H1 (cell line): Measurements from ENCODE around the gene GOLIM4. TPM values are rescaled to one million over a fixed set of nuclear protein-coding genes. Genes with fewer than 3 reads are reported as not detected.

Experiments
- CTCF ChIA-PET: fragments of 300-600 bp; sonication (Branson Sonifier 250); formaldehyde crosslinking; loops from one replicate; lab custom pipeline; 2021; ENCODE audit not compliant: partially characterized antibody; lab: Charles Lee
- POLR2A ChIA-PET: fragments of 300-600 bp; sonication (Branson Sonifier 250); formaldehyde crosslinking; loops from one replicate; lab custom pipeline; 2021; ENCODE audit warnings: inconsistent platforms; ENCODE audit not compliant: partially characterized antibody; lab: Charles Lee
- DNase-seq, 2 experiments: peaks; one replicate each; pipeline versions ENCODE4 v3.0.0 to v3.0.0-alpha.2; 2010 to 2022; ENCODE audit warnings: low spot score in 2 of 2, low read depth in 1 of 2, mixed read lengths in 1 of 2
- FAIRE-seq: peaks from 2 replicates; lab custom pipeline; 2011; peaks lifted over from hg19 to GRCh38; lab: Jason Lieb, UNC
- H2AFZ ChIP-seq: 2 replicates; pipeline ENCODE4 v1.8.1; 2012; ENCODE audit warnings: low read length, inconsistent platforms
- H2AK5ac ChIP-seq: 2 replicates; pipeline ENCODE4 v1.6.1; 2013; ENCODE audit warnings: low read depth, low read length
- H2BK120ac ChIP-seq: replicated peaks from 2 replicates; pipeline ENCODE3; 2013; ENCODE audit warnings: low read depth, low read length, inconsistent platforms
- H2BK12ac ChIP-seq: 2 replicates; pipeline ENCODE4 v1.6.1; 2013; ENCODE audit warnings: low read depth, low read length
- H2BK15ac ChIP-seq: 2 replicates; pipeline ENCODE4 v1.6.1; 2013; ENCODE audit warnings: low read length
- H2BK20ac ChIP-seq: 2 replicates; pipeline ENCODE4 v1.6.1; 2013; ENCODE audit warnings: low read length
- H2BK5ac ChIP-seq: 2 replicates; pipeline ENCODE4 v1.6.1; 2013; ENCODE audit warnings: low read depth, low read length
- H3K14ac ChIP-seq: 2 replicates; pipeline ENCODE4 v1.6.1; 2013; ENCODE audit warnings: inconsistent platforms; ENCODE audit not compliant: insufficient read length
- H3K18ac ChIP-seq: 2 replicates; pipeline ENCODE4 v1.6.1; 2013; ENCODE audit warnings: low read length; ENCODE audit errors: extremely low read depth
- H3K23ac ChIP-seq: 2 replicates; pipeline ENCODE4 v1.6.1; 2013; ENCODE audit warnings: inconsistent platforms; ENCODE audit not compliant: insufficient read length
- H3K23me2 ChIP-seq: 2 replicates; pipeline ENCODE4 v1.6.1; 2013; ENCODE audit warnings: low read depth, low read length
- H3K27ac ChIP-seq: 2 replicates; pipeline ENCODE4 v1.6.1; 2011; ENCODE audit warnings: low read depth, low read length, inconsistent platforms
- H3K27me3 ChIP-seq, 4 experiments: replicated peaks in 1 of 4; 1 replicate in 1 of 4; 2 replicates in 3 of 4; pipeline versions ENCODE4 v1.6.1 to v1.8.1; 2011 to 2013; ENCODE audit warnings: low read length in 3 of 4, mild to moderate bottlenecking in 3 of 4, inconsistent platforms in 2 of 4, mixed read lengths in 2 of 4, moderate library complexity in 1 of 4; ENCODE audit not compliant: control insufficient read depth in 3 of 4, insufficient read depth in 3 of 4; ENCODE audit errors: extremely low read depth in 1 of 4
- H3K36me3 ChIP-seq, 4 experiments: 2 replicates each; pipeline versions ENCODE4 v1.6.1 to v1.8.1; 2011 to 2013; ENCODE audit warnings: mild to moderate bottlenecking in 4 of 4, low read length in 3 of 4, moderate library complexity in 2 of 4, control low read depth in 1 of 4, inconsistent platforms in 1 of 4; ENCODE audit not compliant: insufficient read depth in 4 of 4, control insufficient read depth in 2 of 4
- H3K4ac ChIP-seq: replicated peaks from 2 replicates; pipeline ENCODE3; 2013; ENCODE audit warnings: low read length, low read depth, mixed read lengths, inconsistent platforms; ENCODE audit not compliant: insufficient read length
- H3K4me1 ChIP-seq, 4 experiments: replicated peaks in 1 of 4; 1 replicate in 1 of 4; 2 replicates in 3 of 4; pipeline versions ENCODE4 v1.6.1 to v1.8.1; 2011 to 2013; ENCODE audit warnings: low read length in 3 of 4, inconsistent platforms in 2 of 4, mixed read lengths in 1 of 4; ENCODE audit not compliant: insufficient read depth in 4 of 4, control insufficient read depth in 3 of 4
- H3K4me2 ChIP-seq, 2 experiments: 2 replicates each; pipeline versions ENCODE4 v1.6.1 to v1.8.1; 2011 to 2013; ENCODE audit warnings: low read depth in 2 of 2, low read length in 2 of 2, control low read depth in 1 of 2, inconsistent platforms in 1 of 2, mild to moderate bottlenecking in 1 of 2; ENCODE audit not compliant: insufficient read depth in 1 of 2
- H3K4me3 ChIP-seq, 4 experiments: fragments of 200-600, 300-600 bp in 1 of 4; sonication (generic), shearing (Covaris generic), sonication (Bioruptor Twin) in 1 of 4; 2 replicates each; pipeline versions ENCODE4 v1.5.1 to v1.8.1; 2011 to 2016; ENCODE audit warnings: low read length in 4 of 4, low read depth in 3 of 4, control low read depth in 2 of 4, inconsistent platforms in 2 of 4, mild to moderate bottlenecking in 2 of 4, mixed read lengths in 1 of 4, moderate library complexity in 1 of 4; ENCODE audit not compliant: insufficient read depth in 2 of 4; ENCODE audit errors: extremely low read depth in 1 of 4
- H3K56ac ChIP-seq: replicated peaks from 2 replicates; pipeline ENCODE3; 2013; ENCODE audit warnings: low read depth, mild to moderate bottlenecking, mixed read lengths, low read length, inconsistent platforms; ENCODE audit not compliant: insufficient read length
- H3K79me1 ChIP-seq: 2 replicates; pipeline ENCODE4 v1.6.1; 2013; ENCODE audit warnings: low read depth, low read length, control low read depth
- H3K79me2 ChIP-seq, 2 experiments: 2 replicates each; pipeline versions ENCODE4 v1.6.1 to v1.8.1; 2012 to 2013; ENCODE audit warnings: low read length in 2 of 2, mild to moderate bottlenecking in 2 of 2, inconsistent platforms in 1 of 2; ENCODE audit not compliant: insufficient read depth in 2 of 2, control insufficient read depth in 1 of 2
- H3K9ac ChIP-seq, 4 experiments: replicated peaks in 1 of 4; 1 replicate in 1 of 4; 2 replicates in 3 of 4; pipeline versions ENCODE4 v1.6.1 to v1.8.1; 2011 to 2013; ENCODE audit warnings: low read depth in 3 of 4, low read length in 3 of 4, control low read depth in 2 of 4, mild to moderate bottlenecking in 2 of 4, moderate library complexity in 2 of 4, inconsistent platforms in 1 of 4; ENCODE audit errors: extremely low read depth in 1 of 4
- H3K9me3 ChIP-seq, 2 experiments: 2 replicates each; pipeline versions ENCODE4 v1.6.1 to v1.8.1; 2012 to 2013; ENCODE audit warnings: mild to moderate bottlenecking in 2 of 2, moderate library complexity in 2 of 2, control low read depth in 1 of 2, inconsistent platforms in 1 of 2, low read depth in 1 of 2, low read length in 1 of 2, mixed read lengths in 1 of 2; ENCODE audit not compliant: insufficient read depth in 2 of 2
- H4K20me1 ChIP-seq, 2 experiments: replicated peaks in 1 of 2; 2 replicates each; pipeline versions ENCODE3 to v1.8.1; 2011 to 2013; ENCODE audit warnings: inconsistent platforms in 2 of 2, low read length in 2 of 2, mild to moderate bottlenecking in 1 of 2; ENCODE audit not compliant: insufficient read depth in 2 of 2, control insufficient read depth in 1 of 2
- H4K5ac ChIP-seq: 2 replicates; pipeline ENCODE4 v1.6.1; 2013; ENCODE audit warnings: low read length, low read depth, mixed read lengths, inconsistent platforms; ENCODE audit not compliant: insufficient read length
- H4K8ac ChIP-seq: 2 replicates; pipeline ENCODE4 v1.8.0; 2013; ENCODE audit warnings: mild to moderate bottlenecking, moderate library complexity, low read length, inconsistent platforms; ENCODE audit not compliant: insufficient read depth; ENCODE audit errors: extremely low read depth
- H4K91ac ChIP-seq: replicated peaks from 2 replicates; pipeline ENCODE3; 2013; ENCODE audit warnings: low read length, mixed read lengths, inconsistent platforms; ENCODE audit not compliant: insufficient read length
- ATF2 ChIP-seq: IDR thresholded peaks from 2 replicates; pipeline ENCODE4 v1.6.1; 2012; ENCODE audit warnings: low read length, inconsistent platforms
- CBX5 ChIP-seq: fragments of 300-800, 300-1000 bp; sonication (generic); IDR thresholded peaks from 2 replicates; pipeline ENCODE4 v1.7.1; 2016; ENCODE audit warnings: antibody characterized with exemption, low read length, low read depth
- CBX8 ChIP-seq: fragments of 300-800, 300-1000 bp; sonication (generic); IDR thresholded peaks from 2 replicates; pipeline ENCODE4 v1.7.1; 2016; ENCODE audit warnings: low read depth, low read length, borderline replicate concordance
- EGR1 ChIP-seq: IDR thresholded peaks from 2 replicates; pipeline ENCODE4 v1.6.1; 2011; ENCODE audit warnings: low read depth, low read length, borderline replicate concordance
- GABPA ChIP-seq: IDR thresholded peaks from 2 replicates; pipeline ENCODE4 v1.6.1; 2011; ENCODE audit warnings: mild to moderate bottlenecking, low read length, moderate library complexity, borderline replicate concordance; ENCODE audit not compliant: insufficient read depth
- MAX ChIP-seq: IDR thresholded peaks from 2 replicates; pipeline ENCODE4 v1.6.1; 2012; ENCODE audit warnings: inconsistent platforms
- NANOG ChIP-seq: IDR thresholded peaks from 2 replicates; pipeline ENCODE4 v1.6.1; 2011; ENCODE audit warnings: low read length, low read depth, mild to moderate bottlenecking, inconsistent platforms; ENCODE audit not compliant: insufficient read depth, poor library complexity, severe bottlenecking
- RXRA ChIP-seq: IDR thresholded peaks from 2 replicates; pipeline ENCODE4 v1.6.1; 2011; ENCODE audit warnings: low read depth, mild to moderate bottlenecking, low read length, moderate library complexity; ENCODE audit not compliant: insufficient read depth
- SIRT6 ChIP-seq: IDR thresholded peaks from one replicate; pipeline ENCODE4 v1.7.1; 2012; ENCODE audit warnings: low read length, inconsistent platforms
- SP1 ChIP-seq: IDR thresholded peaks from 2 replicates; pipeline ENCODE4 v1.6.1; 2011; ENCODE audit warnings: low read depth, low read length
- TAF1 ChIP-seq: IDR thresholded peaks from 2 replicates; pipeline ENCODE4 v1.6.1; 2011; ENCODE audit warnings: mild to moderate bottlenecking, low read depth, low read length
- TBP ChIP-seq: IDR thresholded peaks from 2 replicates; pipeline ENCODE4 v1.6.1; 2011; ENCODE audit warnings: low read depth, low read length, improper control_type of control experiment
- WGBS, 2 experiments: shearing (Covaris generic) in 1 of 2; methylation state at CpG; one replicate each; pipeline versions ENCODE4 v1.1.6 to v1.1.7; 2013 to 2015; ENCODE audit warnings: low lambda C conversion rate in 2 of 2, mixed read lengths in 2 of 2, inconsistent platforms in 1 of 2, low coverage in 1 of 2, missing lambda C conversion rate in 1 of 2; ENCODE audit not compliant: insufficient replicate concordance in 2 of 2, insufficient coverage in 1 of 2, insufficient read length in 1 of 2; ENCODE audit errors: extremely low coverage in 1 of 2, missing lambda C conversion rate in 1 of 2; 5-methylcytosine and 5-hydroxymethylcytosine counted together
- polyA plus RNA-seq, 7 experiments: library from polyadenylated mRNA; depleted of rRNA in 3 of 7; stranded (reverse) in 5 of 7; unstranded in 2 of 7; fragments of >200 nt in 5 of 7; fragments of 200-250 nt in 2 of 7; gene quantifications; 1 replicate in 5 of 7; 2 replicates in 1 of 7; 4 replicates in 1 of 7; pipeline versions ENCODE4 v1.2.1 to v1.2.3, GENCODE V29; 2011 to 2013; ENCODE audit warnings: missing spikeins in 2 of 7, mixed read lengths in 2 of 7
- total RNA-seq: library from RNA; stranded (reverse); fragmentation: NEBNext Ultra II Directional; extraction: Animal tissue kit (Norgen Biotek cat#: 25700); gene quantifications from 2 replicates; pipeline ENCODE4 v1.2.1, GENCODE V29; 2021

Gene GOLIM4
- total and polyA plus RNA-seq, 2 of the 8 experiments (the other 6 are each of a cell fraction or from before 2014, with no cell fraction given) = 5.6 to 29.7 TPM

GRCh38 chr3:168093790-168094189 lies 1.9 kb downstream of the GOLIM4 start:
- peak overlapping the region in 2 of 4 experiments; percentile 88 to 99; a peak in 4 of 8 replicates for H3K4me3 ChIP-seq
- FAIRE-seq = no peak
- no peak overlapping the region for H3K14ac ChIP-seq
- ChIA-PET POLR2A (no interaction called here), CTCF (interaction anchor here (0.6 to 2.2 kb wide), 14 partner anchors 7 to 1123 kb away, joined by 3 to 10 read pairs (median 4); no protein-coding TSS in a partner anchor)
- peaks cover 0 to 7% (median 3%) of the 10 kb centered on the region in 4 experiments; a peak in 4 of 7 replicates for H3K4me1 ChIP-seq
- H3K23me2 ChIP-seq = peaks cover 10% of the 10 kb centered on the region
- no peak for DNase-seq
- no peak overlapping the region for H3K9ac ChIP-seq
- H4K5ac ChIP-seq = no peak overlapping the region
- H3K9me3 ChIP-seq = no peaks in the 10 kb centered on the region
- no peak overlapping the region for H2AK5ac ChIP-seq
- no peak overlapping the region for H2BK12ac ChIP-seq
- no peak overlapping the region for H2BK120ac ChIP-seq
- H2BK15ac ChIP-seq = no peak overlapping the region
- H3K27ac ChIP-seq = no peak overlapping the region
- no peak overlapping the region for H3K56ac ChIP-seq
- no peak overlapping the region for H3K18ac ChIP-seq
- H3K27me3 ChIP-seq = no peaks in the 10 kb centered on the region
- no peak overlapping the region for H4K91ac ChIP-seq
- H3K36me3 ChIP-seq = no peaks in the 10 kb centered on the region
- H4K8ac ChIP-seq = no peak overlapping the region
- peaks cover 0 to 4% of the 10 kb centered on the region in 2 experiments for H4K20me1 ChIP-seq
- no peak overlapping the region for H2BK5ac ChIP-seq
- no peak overlapping the region for H2BK20ac ChIP-seq
- WGBS, 2 experiments = 79% methylated on average over 3 of the region's 3 CpGs; no CpG with 5 or more reads in 1 of the 2 experiments
- H3K79me2 ChIP-seq = peaks cover 0 to 49% of the 10 kb centered on the region in 2 experiments; a peak in 3 of 4 replicates
- H3K4me2 ChIP-seq = peak overlapping the region; percentile 86 to 94; a peak in 3 of 4 replicates
- no peak overlapping the region for H3K4ac ChIP-seq
- H2AFZ ChIP-seq = no peak overlapping the region
- H3K79me1 ChIP-seq = no peaks in the 10 kb centered on the region
- H3K23ac ChIP-seq = no peak overlapping the region
- no peak for TF ChIP-seq MAX
- no peak for TF ChIP-seq RXRA
- TF ChIP-seq SP1 = no peak
- TF ChIP-seq GABPA = no peak
- no peak for TF ChIP-seq TAF1
- no peak for TF ChIP-seq CBX5
- no peak for TF ChIP-seq EGR1
- no peak for TF ChIP-seq TBP
- no peak for TF ChIP-seq SIRT6
- no peak for TF ChIP-seq CBX8
- TF ChIP-seq ATF2 = no peak
- no peak for TF ChIP-seq NANOG
